ENCODE results near the gene GRHL1.

DNA sequence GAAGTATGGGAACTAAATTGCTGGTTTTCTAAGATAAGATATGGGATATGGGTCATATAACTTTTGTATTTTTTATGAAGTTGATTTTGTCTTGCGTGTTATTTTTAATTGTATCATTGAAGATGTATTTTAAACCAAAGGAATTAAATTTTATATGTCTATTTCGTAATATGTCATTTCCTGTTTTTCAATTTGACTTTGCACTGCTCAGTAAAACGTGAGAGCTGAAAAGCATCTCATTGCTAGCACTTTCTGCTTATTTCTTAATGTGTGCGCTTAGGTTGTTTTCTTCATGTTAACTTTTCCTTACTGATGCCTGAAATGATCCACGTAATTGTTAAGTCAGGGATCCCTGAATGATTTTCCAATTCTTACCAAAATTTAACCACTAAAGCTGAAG, 50.6 kb downstream of the GRHL1 start:
- TF ChIP-seq, protein P1, sequence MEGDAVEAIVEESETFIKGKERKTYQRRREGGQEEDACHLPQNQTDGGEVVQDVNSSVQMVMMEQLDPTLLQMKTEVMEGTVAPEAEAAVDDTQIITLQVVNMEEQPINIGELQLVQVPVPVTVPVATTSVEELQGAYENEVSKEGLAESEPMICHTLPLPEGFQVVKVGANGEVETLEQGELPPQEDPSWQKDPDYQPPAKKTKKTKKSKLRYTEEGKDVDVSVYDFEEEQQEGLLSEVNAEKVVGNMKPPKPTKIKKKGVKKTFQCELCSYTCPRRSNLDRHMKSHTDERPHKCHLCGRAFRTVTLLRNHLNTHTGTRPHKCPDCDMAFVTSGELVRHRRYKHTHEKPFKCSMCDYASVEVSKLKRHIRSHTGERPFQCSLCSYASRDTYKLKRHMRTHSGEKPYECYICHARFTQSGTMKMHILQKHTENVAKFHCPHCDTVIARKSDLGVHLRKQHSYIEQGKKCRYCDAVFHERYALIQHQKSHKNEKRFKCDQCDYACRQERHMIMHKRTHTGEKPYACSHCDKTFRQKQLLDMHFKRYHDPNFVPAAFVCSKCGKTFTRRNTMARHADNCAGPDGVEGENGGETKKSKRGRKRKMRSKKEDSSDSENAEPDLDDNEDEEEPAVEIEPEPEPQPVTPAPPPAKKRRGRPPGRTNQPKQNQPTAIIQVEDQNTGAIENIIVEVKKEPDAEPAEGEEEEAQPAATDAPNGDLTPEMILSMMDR (IDR thresholded peaks at IDR 0.05), result no peak
- no peak for TF ChIP-seq POLR2A (IDR thresholded peaks at IDR 0.05)
